Adrenal gland (tissue), 5 donors: ENCODE results near the gene CACNB3.
A peak's percentile ranks its signal among the peaks of the same experiment; 100 is the strongest.

Source experiments
- POLR2A ChIP-seq, 2 donors: fragments of 450-650 bp; IDR thresholded peaks; one replicate each; pipeline ENCODE4 v1.6.1; 2017; ENCODE audit warnings: antibody characterized with exemption in 2 of 2, mild to moderate bottlenecking in 2 of 2, moderate library complexity in 1 of 2
- TF ChIP-seq, protein P1 (sequence below), 6 experiments: fragments of 450-650 bp in 4 of 6; fragments of 200-600 bp in 2 of 6; sonication (generic) in 1 of 6; IDR thresholded peaks; 1 replicate in 5 of 6; 2 replicates in 1 of 6; pipeline versions ENCODE4 v1.5.1 to v1.8.0; 2016 to 2021; ENCODE audit warnings: antibody characterized with exemption in 6 of 6, mild to moderate bottlenecking in 2 of 6, moderate library complexity in 1 of 6
- donor health status: DM: no; HTN: no; CAD: no.

GRCh38 chr12:48788854-48789775 lies 29.2 kb upstream of the CACNB3 start, which contains the start of gene ADCY6:
- TF ChIP-seq, protein P1, sequence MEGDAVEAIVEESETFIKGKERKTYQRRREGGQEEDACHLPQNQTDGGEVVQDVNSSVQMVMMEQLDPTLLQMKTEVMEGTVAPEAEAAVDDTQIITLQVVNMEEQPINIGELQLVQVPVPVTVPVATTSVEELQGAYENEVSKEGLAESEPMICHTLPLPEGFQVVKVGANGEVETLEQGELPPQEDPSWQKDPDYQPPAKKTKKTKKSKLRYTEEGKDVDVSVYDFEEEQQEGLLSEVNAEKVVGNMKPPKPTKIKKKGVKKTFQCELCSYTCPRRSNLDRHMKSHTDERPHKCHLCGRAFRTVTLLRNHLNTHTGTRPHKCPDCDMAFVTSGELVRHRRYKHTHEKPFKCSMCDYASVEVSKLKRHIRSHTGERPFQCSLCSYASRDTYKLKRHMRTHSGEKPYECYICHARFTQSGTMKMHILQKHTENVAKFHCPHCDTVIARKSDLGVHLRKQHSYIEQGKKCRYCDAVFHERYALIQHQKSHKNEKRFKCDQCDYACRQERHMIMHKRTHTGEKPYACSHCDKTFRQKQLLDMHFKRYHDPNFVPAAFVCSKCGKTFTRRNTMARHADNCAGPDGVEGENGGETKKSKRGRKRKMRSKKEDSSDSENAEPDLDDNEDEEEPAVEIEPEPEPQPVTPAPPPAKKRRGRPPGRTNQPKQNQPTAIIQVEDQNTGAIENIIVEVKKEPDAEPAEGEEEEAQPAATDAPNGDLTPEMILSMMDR (IDR thresholded peaks at IDR 0.05): no peak
- peak in 1 of 2 donors; percentile 3 for TF ChIP-seq POLR2A (IDR thresholded peaks at IDR 0.05)
